GF-D8 (cell line): ENCODE data around the gene CELF4.

Experiments used
- DNase-seq: peaks from one replicate; lab custom pipeline; 2025; lab: John Stamatoyannopoulos, UW

CELF4 gene

DNA sequence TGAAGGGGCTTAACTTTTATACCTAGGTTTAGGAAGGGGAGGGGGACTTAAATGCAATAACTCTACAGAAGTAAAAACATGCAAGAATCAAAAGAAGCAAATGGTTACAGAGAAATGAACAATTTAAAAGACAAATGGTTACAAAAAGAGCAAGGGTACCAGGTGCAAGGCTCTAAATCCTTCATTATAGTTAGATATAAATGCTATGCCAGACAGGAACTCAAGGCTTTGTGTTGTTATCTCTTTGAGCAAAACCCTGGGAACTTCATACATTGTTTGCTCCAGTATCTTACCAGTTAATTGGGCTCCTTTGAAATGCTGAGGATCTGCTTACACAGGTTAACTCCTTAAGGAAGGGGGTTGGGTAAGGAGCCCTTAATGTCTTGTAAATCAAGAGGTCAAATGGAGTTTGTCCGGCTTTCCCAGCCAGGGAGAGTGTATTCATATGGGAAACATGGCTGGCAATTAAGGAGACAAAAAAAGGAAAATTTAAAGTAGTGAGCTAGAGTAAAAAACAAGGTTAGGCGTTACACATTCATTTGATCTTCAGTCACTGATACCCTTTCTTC lies 347.5 kb downstream of the CELF4 start:
- DNase-seq: no peak

DNA sequence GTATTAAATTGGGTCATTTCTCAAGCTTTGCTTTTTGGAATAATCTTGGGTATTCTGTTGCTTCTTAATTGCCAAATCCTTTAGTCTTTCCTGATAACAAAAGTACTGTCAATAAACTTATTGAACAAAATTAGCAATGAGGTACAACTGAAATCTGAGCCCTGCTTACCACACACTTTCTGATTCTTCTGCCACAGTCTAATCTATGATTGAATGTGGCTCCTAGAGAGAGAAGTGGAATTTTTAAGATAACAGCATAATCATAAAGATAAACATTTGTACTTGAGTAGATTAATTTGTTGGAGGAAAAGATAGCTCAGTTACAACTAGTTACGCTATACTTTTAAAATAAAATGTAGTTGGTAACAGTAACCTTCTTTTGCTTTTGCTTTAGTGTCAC lies 354.8 kb downstream of the CELF4 start:
- no peak for DNase-seq

DNA sequence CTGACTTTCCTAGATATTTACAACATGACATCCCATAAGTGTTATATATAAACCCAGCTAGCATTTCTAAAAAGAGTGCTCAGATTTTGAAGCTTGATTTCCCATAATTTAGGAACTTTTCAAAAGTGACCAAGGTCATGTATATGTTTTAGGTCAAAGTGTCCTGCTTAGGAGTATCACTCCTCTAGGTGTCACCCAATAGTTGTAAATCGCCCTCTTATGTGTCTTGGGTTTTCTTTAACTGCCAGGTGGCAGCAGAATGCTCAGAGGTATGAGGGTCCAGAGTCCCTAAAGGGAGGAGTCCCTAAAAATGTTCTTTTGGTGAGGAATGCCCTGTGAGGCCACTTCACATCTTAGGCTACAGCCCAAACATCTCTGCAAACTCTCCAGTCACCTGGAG lies 358.3 kb downstream of the CELF4 start:
- no peak for DNase-seq

DNA sequence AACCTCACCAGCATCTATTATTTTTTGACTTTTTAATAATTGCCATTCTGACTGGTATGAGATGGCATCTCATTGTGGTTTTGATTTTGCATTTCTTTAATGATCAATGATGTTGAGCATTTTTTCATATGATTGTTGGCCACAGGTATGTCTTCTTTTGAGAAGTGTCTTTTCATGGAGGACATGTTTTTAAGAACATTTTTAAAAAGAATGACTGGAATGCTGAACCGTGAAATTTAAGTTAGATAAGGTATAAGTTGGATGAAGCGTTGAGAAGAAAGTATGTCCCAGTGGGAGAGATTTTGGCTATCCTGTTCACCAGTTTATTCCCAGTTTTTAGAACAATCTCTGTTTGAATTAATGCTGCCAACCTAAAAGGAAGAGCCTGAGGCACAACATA lies 365.9 kb downstream of the CELF4 start:
- no peak for DNase-seq
